Spinal cord (tissue), 10 donors: ENCODE measurements around the gene ENTPD6. TPM values are rescaled to one million over a fixed set of nuclear protein-coding genes. Genes with fewer than 3 reads are reported as not detected.

ENCODE experiments used
- DNase-seq, 6 donors: peaks; one replicate each; pipeline versions ENCODE4 v3.0.0 to v3.0.0-alpha.2; 2013 to 2015; ENCODE audit warnings: low spot score in 6 of 6, low read depth in 4 of 6
- H3K27ac ChIP-seq: one replicate; pipeline ENCODE4 v1.5.1; 2013; ENCODE audit warnings: low read depth, low read length, control low read depth
- H3K27me3 ChIP-seq: one replicate; pipeline ENCODE4 v1.6.1; 2013; ENCODE audit warnings: low read length; ENCODE audit not compliant: control insufficient read depth, insufficient read depth
- H3K36me3 ChIP-seq: one replicate; pipeline ENCODE4 v1.6.1; 2013; ENCODE audit warnings: low read length; ENCODE audit not compliant: control insufficient read depth, insufficient read depth
- H3K4me1 ChIP-seq: one replicate; pipeline ENCODE4 v1.6.1; 2013; ENCODE audit warnings: low read length; ENCODE audit not compliant: control insufficient read depth, insufficient read depth
- H3K4me3 ChIP-seq: one replicate; pipeline ENCODE4 v1.5.1; 2013; ENCODE audit warnings: low read depth, low read length, control low read depth
- H3K9me3 ChIP-seq: one replicate; pipeline ENCODE4 v1.6.1; 2013; ENCODE audit warnings: low read length; ENCODE audit not compliant: control insufficient read depth, insufficient read depth
- WGBS: methylation state at CpG from one replicate; pipeline ENCODE4 v1.1.5; 2013; ENCODE audit warnings: missing lambda C conversion rate; ENCODE audit not compliant: insufficient coverage; 5-methylcytosine and 5-hydroxymethylcytosine counted together
- polyA plus RNA-seq, 2 donors: library from polyadenylated mRNA; unstranded; fragments of 120-200 nt; gene quantifications; one replicate each; pipeline ENCODE4 v1.2.1, GENCODE V29; 2013; ENCODE audit not compliant: insufficient read length in 2 of 2
- total RNA-seq, 2 donors: library from RNA; depleted of rRNA in 1 of 2; stranded (reverse); fragments of 120-200 nt in 1 of 2; fragments of >200 nt in 1 of 2; gene quantifications; one replicate each; pipeline versions ENCODE4 v1.2.3 to v1.2.4, GENCODE V29; 2013 to 2014
- donor health status: healthy.

ENTPD6 gene
- total and polyA plus RNA-seq, 4 donors: 36.0 to 114 (median 72.7) TPM

DNA sequence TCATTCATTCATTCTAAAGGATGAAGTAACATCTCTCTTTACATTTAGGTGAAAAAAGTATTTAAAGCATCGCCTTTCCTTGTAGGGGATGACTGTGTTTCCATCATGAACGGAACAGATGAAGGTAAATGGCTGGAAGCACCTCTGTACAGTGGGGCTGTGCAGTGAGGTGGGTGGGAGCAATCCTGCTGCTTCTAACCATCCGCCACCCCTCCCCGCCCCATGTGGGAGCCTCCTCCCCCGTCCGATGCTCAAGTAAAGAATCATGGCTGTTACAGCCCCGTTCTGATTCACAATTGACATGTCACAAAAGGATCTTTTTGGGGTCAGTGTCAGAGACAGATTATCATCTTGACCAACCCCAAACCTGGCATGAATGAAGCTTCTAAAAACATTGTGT, 19.3 kb downstream of the ENTPD6 start:
- WGBS: no CpG with 5 or more reads among the region's 7 CpGs
- Histone ChIP-seq H3K27me3 (no peaks in the 10 kb centered on the region), H3K36me3 (peaks cover 81% of the 10 kb centered on the region), H3K27ac (no peak overlapping the region), H3K4me3 (no peak overlapping the region), H3K9me3 (no peaks in the 10 kb centered on the region), H3K4me1 (no peaks in the 10 kb centered on the region)
- no peak for DNase-seq

DNA sequence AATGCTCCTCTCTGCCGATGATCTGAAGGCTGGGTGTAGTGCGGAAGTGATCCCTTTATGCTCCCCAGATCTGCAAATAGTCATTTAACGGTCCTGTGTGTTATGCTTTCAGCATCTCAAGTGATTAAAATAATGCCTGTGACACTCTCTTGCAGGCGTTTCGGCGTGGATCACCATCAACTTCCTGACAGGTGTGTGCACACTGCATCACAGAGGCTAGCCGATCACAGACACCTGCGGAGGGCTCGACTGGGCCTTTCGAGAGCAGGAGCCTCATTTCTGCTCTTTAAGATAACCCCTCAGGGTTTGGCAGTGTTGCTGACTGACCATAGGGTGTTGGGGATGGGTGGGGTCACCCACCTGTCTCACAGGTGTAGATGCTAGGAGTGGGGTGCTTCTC, 20.0 kb downstream of the ENTPD6 start:
- no peaks in the 10 kb centered on the region for H3K9me3 ChIP-seq
- WGBS: 96% methylated on average over 9 of the region's 10 CpGs
- H3K27ac ChIP-seq: no peak overlapping the region
- H3K4me1 ChIP-seq: peaks cover 6% of the 10 kb centered on the region
- H3K27me3 ChIP-seq: no peaks in the 10 kb centered on the region
- no peak for DNase-seq
- no peak overlapping the region for H3K4me3 ChIP-seq
- H3K36me3 ChIP-seq: peaks cover 81% of the 10 kb centered on the region

DNA sequence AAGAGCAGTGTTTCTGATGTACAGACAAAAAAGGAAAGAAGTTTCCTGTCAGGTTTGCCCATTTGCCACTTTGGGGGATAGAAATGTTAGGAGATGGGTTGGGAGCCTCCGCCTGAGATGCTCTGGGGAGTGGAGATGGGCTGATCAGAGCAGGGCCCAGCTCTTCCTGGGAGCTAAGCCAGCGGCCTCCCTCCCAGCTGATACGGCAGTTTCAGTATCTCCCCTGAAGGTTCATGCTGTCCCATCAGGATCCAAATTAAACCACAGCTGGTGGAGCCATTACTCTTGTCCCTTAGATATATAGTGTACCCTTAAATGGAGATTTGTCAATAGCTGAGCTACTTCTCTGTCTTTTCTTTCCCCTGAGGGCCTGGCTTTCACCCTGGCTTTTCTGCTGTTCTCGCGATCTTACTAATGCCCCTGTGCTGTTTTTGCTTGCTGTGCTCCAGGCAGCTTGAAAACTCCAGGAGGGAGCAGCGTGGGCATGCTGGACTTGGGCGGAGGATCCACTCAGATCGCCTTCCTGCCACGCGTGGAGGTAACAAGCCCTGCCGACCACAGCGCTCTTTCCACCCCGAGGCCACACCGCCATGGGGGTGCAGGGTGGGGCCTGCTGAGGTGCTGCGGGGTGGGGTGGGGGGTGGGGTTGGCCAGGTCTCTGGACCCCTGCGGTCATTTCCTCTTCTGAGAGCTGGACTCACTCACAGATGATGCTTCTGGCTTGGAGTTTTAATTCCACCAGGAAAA, 20.9 kb downstream of the ENTPD6 start:
- DNase-seq: no peak
- no peaks in the 10 kb centered on the region for H3K27me3 ChIP-seq
- no peak overlapping the region for H3K4me3 ChIP-seq
- H3K36me3 ChIP-seq: peaks cover 87% of the 10 kb centered on the region
- 76% methylated on average over 10 of the region's 16 CpGs for WGBS
- H3K27ac ChIP-seq: no peak overlapping the region
- H3K4me1 ChIP-seq: peaks cover 8% of the 10 kb centered on the region
- no peaks in the 10 kb centered on the region for H3K9me3 ChIP-seq

DNA sequence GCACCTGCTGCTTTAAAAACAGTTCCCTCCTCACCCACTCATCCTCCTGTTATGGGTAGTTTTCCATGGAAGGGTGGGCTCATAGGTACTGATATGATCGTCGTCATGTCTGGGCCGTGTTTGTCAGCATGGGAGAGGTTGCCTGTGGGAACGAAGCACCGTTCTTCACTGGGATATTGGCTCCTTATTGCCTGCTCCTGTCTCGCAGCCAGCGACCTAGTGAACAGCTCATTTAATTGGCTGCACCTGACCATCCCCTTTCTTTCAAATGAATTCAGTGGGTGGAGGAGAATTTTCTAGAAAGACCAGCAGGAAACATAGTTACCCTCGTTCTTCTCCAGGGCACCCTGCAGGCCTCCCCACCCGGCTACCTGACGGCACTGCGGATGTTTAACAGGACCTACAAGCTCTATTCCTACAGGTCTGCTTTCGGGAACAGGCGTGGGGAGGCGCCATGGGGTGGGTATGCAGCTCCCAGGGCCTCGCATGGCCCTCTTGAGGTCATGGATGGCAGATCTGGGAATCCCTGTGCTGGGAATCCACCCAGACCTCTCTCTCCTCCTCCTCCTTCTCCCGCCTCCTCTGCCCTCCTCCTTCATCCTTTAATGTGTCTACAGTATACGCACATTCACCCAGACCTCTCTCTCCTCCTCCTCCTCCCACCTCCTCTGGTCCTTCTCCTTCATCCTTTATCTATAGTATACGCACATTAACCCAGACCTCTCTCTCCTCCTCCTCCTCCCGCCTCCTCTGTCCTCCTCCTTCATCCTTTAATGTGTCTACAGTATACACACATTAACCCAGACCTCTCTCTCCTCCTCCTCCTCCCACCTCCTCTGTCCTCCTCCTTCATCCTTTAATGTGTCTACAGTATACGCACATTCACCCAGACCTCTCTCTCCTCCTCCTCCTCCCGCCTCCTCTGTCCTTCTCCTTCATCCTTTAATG, 21.9 kb downstream of the ENTPD6 start:
- H3K36me3 ChIP-seq: peaks cover 89% of the 10 kb centered on the region
- WGBS: 89% methylated on average over 17 of the region's 21 CpGs

DNA sequence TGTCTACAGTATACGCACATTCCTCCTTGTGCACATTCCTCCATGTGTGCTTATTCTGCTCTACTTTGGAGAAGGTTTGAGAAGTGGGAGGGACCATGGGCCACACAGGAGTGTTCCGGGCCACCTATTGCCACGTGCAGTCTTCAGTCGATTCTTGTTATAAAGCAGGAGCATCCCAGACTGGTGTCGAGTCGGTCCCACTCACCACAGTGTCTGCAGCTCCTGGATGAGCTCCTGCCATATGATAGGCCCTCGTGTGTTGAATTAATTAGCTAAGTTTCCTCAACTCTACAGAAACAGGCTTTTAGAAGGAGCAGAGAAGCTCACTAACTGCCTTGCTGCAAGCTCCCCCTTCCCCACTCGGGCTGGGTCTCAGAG, 22.6 kb downstream of the ENTPD6 start:
- Histone ChIP-seq H3K27me3 (no peaks in the 10 kb centered on the region), H3K4me1 (peaks cover 14% of the 10 kb centered on the region), H3K27ac (no peak overlapping the region), H3K4me3 (no peak overlapping the region), H3K9me3 (no peaks in the 10 kb centered on the region), H3K36me3 (peaks cover 89% of the 10 kb centered on the region)
- DNase-seq: no peak
- 90% methylated on average over 7 of the region's 8 CpGs for WGBS

More for the DNA sequence above, 21.9 kb downstream of the ENTPD6 start:
- H3K9me3 ChIP-seq: no peaks in the 10 kb centered on the region
- H3K4me3 ChIP-seq: no peak overlapping the region
- peaks cover 12% of the 10 kb centered on the region for H3K4me1 ChIP-seq
- H3K27ac ChIP-seq: no peak overlapping the region
- H3K27me3 ChIP-seq: no peaks in the 10 kb centered on the region
- DNase-seq: no peak

DNA sequence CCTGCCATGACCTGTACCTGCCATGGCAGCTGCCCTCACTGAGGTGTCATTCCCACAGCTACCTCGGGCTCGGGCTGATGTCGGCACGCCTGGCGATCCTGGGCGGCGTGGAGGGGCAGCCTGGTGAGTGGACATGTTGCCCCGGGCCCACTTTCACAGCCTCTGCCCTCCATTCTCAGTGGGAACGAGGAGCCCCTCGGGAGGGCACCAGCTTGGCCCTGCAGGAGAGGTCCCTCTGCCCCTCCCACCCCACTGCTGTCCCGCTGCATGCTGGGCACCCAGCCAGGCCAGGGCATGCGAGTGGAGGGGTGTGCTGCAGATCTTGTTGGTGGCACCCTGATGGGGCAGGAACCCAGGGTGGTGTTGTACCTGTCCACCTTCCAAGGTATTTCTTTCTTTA, 23.0 kb downstream of the ENTPD6 start:
- 97% methylated on average over 9 of the region's 12 CpGs for WGBS
- Histone ChIP-seq H3K27me3 (no peaks in the 10 kb centered on the region), H3K27ac (no peak overlapping the region), H3K36me3 (peaks cover 89% of the 10 kb centered on the region), H3K4me1 (peaks cover 14% of the 10 kb centered on the region), H3K4me3 (no peak overlapping the region), H3K9me3 (no peaks in the 10 kb centered on the region)
- DNase-seq: no peak

DNA sequence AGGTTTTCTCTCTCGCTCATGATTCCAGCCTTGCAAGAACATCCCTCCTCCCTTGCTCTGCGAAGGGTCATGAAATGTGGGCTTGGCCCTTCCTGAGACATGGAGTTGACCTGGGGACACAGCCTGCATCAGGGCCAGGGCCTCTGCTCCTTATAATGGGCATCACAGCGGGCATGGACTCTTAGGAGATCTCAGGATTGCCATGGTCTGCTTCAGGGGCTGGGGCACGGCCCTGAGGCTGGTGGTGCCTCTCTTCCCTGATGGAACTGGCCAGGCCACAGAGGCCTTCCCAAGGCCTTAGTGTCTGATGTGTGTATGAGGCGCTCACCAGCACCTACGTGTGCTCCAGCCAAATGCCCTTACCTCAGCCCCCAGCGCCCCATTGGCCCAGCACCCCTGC, 23.9 kb downstream of the ENTPD6 start:
- no peak overlapping the region for H3K27ac ChIP-seq
- no peak overlapping the region for H3K4me3 ChIP-seq
- peaks cover 88% of the 10 kb centered on the region for H3K36me3 ChIP-seq
- WGBS: 100% methylated on average over 3 of the region's 7 CpGs
- no peak for DNase-seq
- H3K9me3 ChIP-seq: no peaks in the 10 kb centered on the region
- H3K4me1 ChIP-seq: peaks cover 14% of the 10 kb centered on the region
- no peaks in the 10 kb centered on the region for H3K27me3 ChIP-seq

DNA sequence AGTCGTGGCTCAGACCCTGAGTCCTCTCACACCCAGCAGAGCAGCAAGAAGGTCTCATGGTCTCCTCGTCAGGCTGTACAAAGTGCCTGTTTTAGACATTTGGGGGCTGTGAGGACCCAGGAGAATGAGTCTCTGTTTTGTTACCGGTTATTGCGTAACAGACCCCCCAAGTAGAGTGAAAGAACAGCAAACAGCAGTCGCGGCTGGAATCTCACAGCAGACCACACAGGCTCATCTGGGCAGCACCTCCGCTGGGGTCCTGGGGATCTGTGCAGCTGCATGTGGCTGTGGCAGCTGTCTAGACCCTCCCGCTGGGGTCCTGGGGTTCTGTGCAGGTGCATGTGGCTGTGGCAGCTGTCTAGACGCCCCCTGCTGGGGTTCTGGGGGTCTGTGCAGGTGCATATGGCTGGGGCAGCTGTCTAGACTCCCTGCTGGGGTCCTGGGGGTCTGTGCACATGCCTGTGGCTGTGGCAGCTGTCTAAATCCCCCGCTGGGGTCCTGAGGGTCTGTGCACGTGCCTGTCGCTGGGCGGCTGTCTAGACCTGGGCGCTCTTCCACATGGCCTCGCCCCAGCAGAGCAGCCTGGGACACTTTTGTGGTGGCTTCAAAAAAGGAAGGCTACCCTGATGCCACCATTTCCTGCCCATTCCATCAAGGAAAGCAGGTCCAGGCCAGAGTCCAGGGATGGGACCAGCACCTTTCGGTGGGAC, 24.7 kb downstream of the ENTPD6 start:
- peaks cover 14% of the 10 kb centered on the region for H3K4me1 ChIP-seq
- H3K27me3 ChIP-seq: no peaks in the 10 kb centered on the region
- H3K27ac ChIP-seq: no peak overlapping the region
- WGBS: 64% methylated on average over 16 of the region's 16 CpGs
- H3K36me3 ChIP-seq: peaks cover 94% of the 10 kb centered on the region
- H3K9me3 ChIP-seq: no peaks in the 10 kb centered on the region
- peak in 2 of 6 donors; percentile 17 to 21 for DNase-seq
- H3K4me3 ChIP-seq: no peak overlapping the region

DNA sequence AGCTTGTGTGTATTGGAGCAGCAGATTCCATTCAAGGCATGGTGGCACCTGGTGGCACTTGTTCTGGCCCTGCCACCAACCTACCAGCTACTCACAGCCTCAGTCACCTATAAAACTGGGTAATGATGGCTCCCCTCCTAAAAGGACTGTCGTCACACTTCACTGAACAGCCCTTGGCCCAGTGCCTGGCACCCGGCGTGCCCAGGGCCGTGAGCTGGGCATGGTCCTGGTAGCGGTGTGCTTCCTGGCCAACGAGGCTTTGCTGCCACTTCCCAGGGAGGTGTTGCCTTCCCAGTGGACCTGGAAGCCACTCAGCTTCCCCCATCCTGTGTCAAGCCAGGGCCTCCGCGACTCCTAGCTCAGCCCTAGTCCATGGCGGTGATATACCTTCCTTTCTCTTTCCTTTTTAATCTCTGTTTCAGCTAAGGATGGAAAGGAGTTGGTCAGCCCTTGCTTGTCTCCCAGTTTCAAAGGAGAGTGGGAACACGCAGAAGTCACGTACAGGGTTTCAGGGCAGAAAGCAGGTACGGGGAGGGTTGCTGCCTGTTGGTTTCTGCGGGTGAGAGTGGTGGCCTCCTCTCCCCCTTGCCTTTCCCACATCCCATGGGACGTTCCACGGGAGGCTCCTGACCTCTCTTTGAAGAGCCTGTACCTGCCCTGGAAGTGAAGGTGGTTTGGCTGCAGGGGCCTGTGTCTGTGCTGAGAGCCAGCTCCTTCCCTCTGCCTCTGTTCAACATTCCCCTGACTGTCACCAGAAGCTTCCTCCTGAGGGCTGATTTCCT, 25.5 kb downstream of the ENTPD6 start:
- H3K27ac ChIP-seq: no peak overlapping the region
- H3K4me1 ChIP-seq: peaks cover 14% of the 10 kb centered on the region
- H3K9me3 ChIP-seq: no peaks in the 10 kb centered on the region
- no peak for DNase-seq
- peaks cover 94% of the 10 kb centered on the region for H3K36me3 ChIP-seq
- H3K4me3 ChIP-seq: no peak overlapping the region
- no peaks in the 10 kb centered on the region for H3K27me3 ChIP-seq
- WGBS: 75% methylated on average over 10 of the region's 15 CpGs
